Brain microvascular endothelial cell (primary cell): Measurements from ENCODE around the gene PHC3.

Source experiments
- DNase-seq: peaks from one replicate; pipeline ENCODE4 v3.0.0-alpha.2; 2020
- H3K27ac ChIP-seq: fragments of 250-450 bp; sonication (Bioruptor Pico); 2 replicates; pipeline ENCODE4 v1.5.1; 2020; ENCODE audit warnings: mild to moderate bottlenecking, moderate library complexity
- H3K27me3 ChIP-seq: fragments of 250-450 bp; sonication (Bioruptor Pico); replicated peaks from 2 replicates; pipeline ENCODE4 v1.5.1; 2020; ENCODE audit warnings: mild to moderate bottlenecking
- H3K36me3 ChIP-seq: fragments of 250-450 bp; sonication (Bioruptor Pico); replicated peaks from 2 replicates; pipeline ENCODE4 v1.5.1; 2020; ENCODE audit warnings: mild to moderate bottlenecking
- H3K4me3 ChIP-seq: 2 replicates; pipeline ENCODE4 v1.5.1; 2011; ENCODE audit warnings: low read depth, mild to moderate bottlenecking, control low read depth, low read length, moderate library complexity
- CTCF ChIP-seq: IDR thresholded peaks from 2 replicates; pipeline ENCODE4 v1.5.1; 2011; ENCODE audit warnings: low read depth, mild to moderate bottlenecking, moderate library complexity, low read length, control low read depth, inconsistent platforms; ENCODE audit errors: missing control alignments
- in situ Hi-C: cut with HindIII; loops from 2 replicates; pipeline ENCODE4 v1.10.0; 2017; ENCODE audit warnings: low sequenced_read_pairs, low pct_ligation_motif_present

The PHC3 gene

GRCh38 chr3:170205302-170205701 lies 23.8 kb upstream of the PHC3 start:
- DNase-seq = no peak
- no peaks in the 10 kb centered on the region for H3K36me3 ChIP-seq
- in situ Hi-C loops = no loop called here

DNA sequence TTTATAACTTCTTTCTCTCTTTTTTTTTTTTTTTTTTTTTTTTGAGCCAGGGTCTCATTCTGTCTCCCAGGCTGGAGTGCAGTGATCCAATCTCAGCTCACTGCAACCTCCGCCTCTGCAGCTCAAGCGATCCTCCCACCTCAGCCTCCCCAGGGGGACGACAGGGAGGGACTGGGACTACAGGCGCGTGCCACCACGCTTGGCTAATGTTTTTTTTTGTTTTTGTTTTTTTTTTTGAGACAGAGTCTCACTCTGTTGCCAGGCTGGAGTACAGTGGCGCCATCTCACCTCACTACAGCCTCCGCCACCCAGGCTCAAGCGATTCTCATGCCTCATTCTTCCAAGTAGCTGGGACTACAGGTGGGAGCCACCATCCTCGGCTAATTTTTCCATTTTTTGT lies 23.0 kb upstream of the PHC3 start:
- in situ Hi-C loops = no loop called here
- no peak for TF ChIP-seq CTCF
- H3K27me3 ChIP-seq = no peaks in the 10 kb centered on the region
- H3K4me3 ChIP-seq = no peak overlapping the region
- H3K27ac ChIP-seq = no peak overlapping the region
- no peaks in the 10 kb centered on the region for H3K36me3 ChIP-seq
- DNase-seq = no peak

More at GRCh38 chr3:170205302-170205701, 23.8 kb upstream of the PHC3 start:
- no peak overlapping the region for H3K4me3 ChIP-seq
- H3K27me3 ChIP-seq = no peaks in the 10 kb centered on the region
- no peak for TF ChIP-seq CTCF
- no peak overlapping the region for H3K27ac ChIP-seq

GRCh38 chr3:170204023-170204472 lies 22.5 kb upstream of the PHC3 start:
- in situ Hi-C loops = no loop called here

DNA sequence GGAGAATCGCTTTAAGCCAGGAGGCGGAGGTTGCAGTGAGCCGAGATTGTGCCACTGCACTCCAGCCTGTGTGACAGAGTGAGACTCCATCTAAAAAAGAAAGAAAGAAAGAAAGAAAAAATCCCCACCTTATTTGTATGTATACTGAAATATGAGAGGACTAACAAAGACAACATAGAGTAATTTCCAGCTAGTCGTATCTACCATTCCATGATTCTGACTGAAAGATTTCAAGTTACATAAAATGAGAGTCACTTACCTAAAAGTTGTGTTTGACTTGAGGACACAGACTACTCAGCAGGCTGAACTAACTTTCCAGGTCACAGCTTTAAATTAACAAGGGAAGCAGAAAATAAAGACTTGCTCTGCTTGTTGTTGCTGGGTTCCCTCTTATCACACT lies 21.9 kb upstream of the PHC3 start:
- H3K36me3 ChIP-seq = no peaks in the 10 kb centered on the region
- no peak overlapping the region for H3K4me3 ChIP-seq
- H3K27ac ChIP-seq = no peak overlapping the region
- no peak for TF ChIP-seq CTCF
- in situ Hi-C loops = no loop called here
- H3K27me3 ChIP-seq = no peaks in the 10 kb centered on the region
- no peak for DNase-seq

More at GRCh38 chr3:170204023-170204472, 22.5 kb upstream of the PHC3 start:
- Histone ChIP-seq H3K27ac (no peak overlapping the region), H3K4me3 (no peak overlapping the region), H3K36me3 (no peaks in the 10 kb centered on the region), H3K27me3 (no peaks in the 10 kb centered on the region)
- TF ChIP-seq CTCF = no peak
- no peak for DNase-seq

GRCh38 chr3:170201527-170201926 lies 20.0 kb upstream of the PHC3 start:
- in situ Hi-C loops = no loop called here
- no peak for DNase-seq
- Histone ChIP-seq H3K27ac (no peak overlapping the region), H3K27me3 (no peaks in the 10 kb centered on the region), H3K4me3 (no peak overlapping the region), H3K36me3 (no peaks in the 10 kb centered on the region)
- no peak for TF ChIP-seq CTCF

DNA sequence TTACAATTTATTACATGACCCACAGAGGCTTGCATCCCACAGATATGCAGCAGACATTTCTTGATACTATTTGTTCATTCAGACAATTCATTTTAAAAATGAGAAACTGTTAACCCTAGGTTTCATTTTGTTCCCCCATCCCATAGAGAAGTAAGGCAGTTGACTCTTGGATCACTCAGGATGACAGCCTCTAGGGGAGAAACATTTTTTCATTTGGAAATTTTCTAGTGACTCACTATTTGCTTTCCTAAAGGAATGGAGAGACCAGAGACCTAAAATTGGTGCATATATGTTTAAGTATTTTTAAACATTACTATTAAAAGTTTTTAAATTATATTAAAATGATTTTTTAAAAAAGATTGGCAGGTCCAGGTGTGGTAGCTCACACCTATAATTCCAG lies 19.5 kb upstream of the PHC3 start:
- no peak overlapping the region for H3K27ac ChIP-seq
- in situ Hi-C loops = no loop called here
- TF ChIP-seq CTCF = no peak
- no peak for DNase-seq
- no peaks in the 10 kb centered on the region for H3K36me3 ChIP-seq
- H3K27me3 ChIP-seq = no peaks in the 10 kb centered on the region
- no peak overlapping the region for H3K4me3 ChIP-seq
